ENCODE results near the gene SVEP1.

SVEP1 gene

GRCh38 chr9:110337727-110338126 is 241.8 kb downstream of the SVEP1 start, which contains the start of gene TXNDC8:
TXNDC8 (minus strand) TSS chr9:110337863.
- no peak within 1 kb of the TSS for H3K27ac ChIP-seq
- H4K20me1 ChIP-seq, result no peaks in the 10 kb centered on the region
- H3K4me1 ChIP-seq, result no peaks in the 10 kb centered on the region
- H3K4me3 ChIP-seq, result no peak within 1 kb of the TSS
- TF ChIP-seq Cebpa-rat (IDR thresholded peaks at IDR 0.05), result no peak
- no peaks in the 10 kb centered on the region for H3K36me3 ChIP-seq
- no peak within 1 kb of the TSS for H3K9ac ChIP-seq
- H3K4me2 ChIP-seq, result no peak within 1 kb of the TSS
- H3K9me3 ChIP-seq, result no peaks in the 10 kb centered on the region
- no peaks in the 10 kb centered on the region for H3K27me3 ChIP-seq

DNA sequence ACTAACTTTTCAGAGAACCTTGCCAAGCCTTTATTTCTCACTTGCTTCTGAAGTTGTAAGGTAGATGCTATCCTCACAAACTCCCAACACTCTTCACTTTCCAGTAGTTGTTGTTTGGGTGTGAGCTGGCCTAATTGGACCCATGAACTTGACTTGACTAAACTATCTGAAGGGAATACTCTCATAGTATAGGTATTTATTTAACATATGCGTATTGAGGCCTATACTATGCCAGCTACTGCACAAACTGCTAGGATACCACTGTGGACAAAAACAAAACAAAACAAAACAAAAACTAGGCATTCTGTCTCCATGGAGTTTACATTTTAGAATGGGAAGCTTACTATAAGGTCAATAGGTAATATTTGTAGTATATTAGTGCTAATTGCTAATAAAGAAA is 243.2 kb downstream of the SVEP1 start:
- Histone ChIP-seq H3K4me1 (no peaks in the 10 kb centered on the region), H3K27ac (no peak overlapping the region), H3K9me3 (no peaks in the 10 kb centered on the region), H3K27me3 (no peaks in the 10 kb centered on the region), H4K20me1 (no peaks in the 10 kb centered on the region), H3K4me2 (no peak overlapping the region), H3K4me3 (no peak overlapping the region), H3K9ac (no peak overlapping the region), H3K36me3 (no peaks in the 10 kb centered on the region)
- no peak for TF ChIP-seq Cebpa-rat (IDR thresholded peaks at IDR 0.05)

- no peaks in the 10 kb centered on the region for H3K9me3 ChIP-seq
- TF ChIP-seq Cebpa-rat (IDR thresholded peaks at IDR 0.05), result no peak
Observed at GRCh38 chr9:110334871-110335270, 244.7 kb downstream of the SVEP1 start.

DNA sequence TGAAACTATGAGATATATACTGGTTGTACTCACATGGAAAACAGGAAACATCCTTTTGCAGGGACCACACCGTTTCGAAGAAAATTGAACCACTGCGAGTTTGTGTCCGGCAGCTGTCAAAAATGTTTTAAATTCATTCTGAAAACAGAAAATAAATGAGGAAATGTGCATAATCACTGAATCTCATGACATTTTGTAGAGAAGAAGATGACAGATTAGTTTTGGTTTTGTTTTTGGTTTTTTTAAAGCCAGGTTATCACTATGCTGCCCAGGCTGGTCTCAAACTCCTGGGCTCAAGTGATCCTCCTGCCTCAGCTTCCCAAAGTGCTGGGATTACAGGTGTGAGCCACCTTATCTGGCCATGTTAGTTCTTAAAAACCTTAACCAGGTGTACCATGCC is 245.4 kb downstream of the SVEP1 start:
- H3K4me1 ChIP-seq, result no peaks in the 10 kb centered on the region
- H4K20me1 ChIP-seq, result no peaks in the 10 kb centered on the region
- no peak overlapping the region for H3K4me3 ChIP-seq
- H3K9ac ChIP-seq, result no peak overlapping the region
- no peaks in the 10 kb centered on the region for H3K9me3 ChIP-seq
- no peaks in the 10 kb centered on the region for H3K27me3 ChIP-seq
- no peak for TF ChIP-seq Cebpa-rat (IDR thresholded peaks at IDR 0.05)
- no peak overlapping the region for H3K4me2 ChIP-seq
- no peak overlapping the region for H3K27ac ChIP-seq
- no peaks in the 10 kb centered on the region for H3K36me3 ChIP-seq

More at GRCh38 chr9:110334871-110335270, 244.7 kb downstream of the SVEP1 start:
- no peaks in the 10 kb centered on the region for H3K27me3 ChIP-seq
- no peak overlapping the region for H3K4me2 ChIP-seq
- no peak overlapping the region for H3K9ac ChIP-seq
- H4K20me1 ChIP-seq, result no peaks in the 10 kb centered on the region
- H3K4me1 ChIP-seq, result no peaks in the 10 kb centered on the region
- H3K4me3 ChIP-seq, result no peak overlapping the region
- H3K36me3 ChIP-seq, result no peaks in the 10 kb centered on the region
- no peak overlapping the region for H3K27ac ChIP-seq

GRCh38 chr9:110332766-110333165 is 246.8 kb downstream of the SVEP1 start:
- Histone ChIP-seq H3K4me3 (no peak overlapping the region), H3K9me3 (no peaks in the 10 kb centered on the region), H3K27ac (no peak overlapping the region), H3K36me3 (no peaks in the 10 kb centered on the region), H4K20me1 (no peaks in the 10 kb centered on the region), H3K4me1 (no peaks in the 10 kb centered on the region), H3K9ac (no peak overlapping the region), H3K27me3 (no peaks in the 10 kb centered on the region), H3K4me2 (no peak overlapping the region)
- no peak for TF ChIP-seq Cebpa-rat (IDR thresholded peaks at IDR 0.05)

DNA sequence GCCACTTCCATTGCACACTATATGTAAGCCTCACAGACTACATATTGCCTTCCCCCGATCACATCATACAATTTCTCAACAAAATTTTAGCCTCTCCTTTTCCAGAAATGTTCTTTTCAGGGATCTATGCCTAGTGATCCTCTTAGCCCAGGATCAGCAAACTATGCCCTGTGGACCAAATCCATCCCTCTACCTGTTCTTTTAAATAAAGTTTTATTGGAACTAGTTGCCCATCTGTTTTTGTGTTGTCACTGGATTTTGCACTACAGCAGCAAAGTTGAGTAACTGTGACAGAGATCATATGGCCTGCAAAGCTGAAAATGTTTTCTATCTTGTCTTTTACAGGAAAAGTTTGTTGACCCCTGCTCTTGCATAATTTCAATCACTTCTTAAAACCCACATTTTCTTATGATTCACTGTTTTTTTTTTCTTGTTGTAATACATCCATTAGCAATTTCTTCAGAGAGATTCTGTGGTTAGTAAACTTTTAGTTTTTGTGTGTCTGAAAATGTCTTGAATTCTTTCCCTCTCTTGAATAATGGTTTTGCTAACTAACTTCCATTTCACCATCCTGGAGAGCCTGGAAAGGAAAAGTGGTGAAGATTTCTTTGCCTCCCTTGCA is 248.9 kb downstream of the SVEP1 start:
- Histone ChIP-seq H3K4me1 (no peaks in the 10 kb centered on the region), H3K4me3 (no peak overlapping the region), H3K27ac (no peak overlapping the region), H3K9ac (no peak overlapping the region), H3K9me3 (no peaks in the 10 kb centered on the region), H4K20me1 (no peaks in the 10 kb centered on the region), H3K36me3 (no peaks in the 10 kb centered on the region), H3K27me3 (no peaks in the 10 kb centered on the region), H3K4me2 (no peak overlapping the region)
- TF ChIP-seq Cebpa-rat (IDR thresholded peaks at IDR 0.05), result no peak

GRCh38 chr9:110329639-110330230 is 249.8 kb downstream of the SVEP1 start:
- Histone ChIP-seq H3K4me3 (no peak overlapping the region), H3K4me1 (no peaks in the 10 kb centered on the region), H4K20me1 (no peaks in the 10 kb centered on the region), H3K36me3 (no peaks in the 10 kb centered on the region), H3K27ac (no peak overlapping the region), H3K9me3 (no peaks in the 10 kb centered on the region), H3K9ac (no peak overlapping the region), H3K4me2 (no peak overlapping the region), H3K27me3 (no peaks in the 10 kb centered on the region)
- no peak for TF ChIP-seq Cebpa-rat (IDR thresholded peaks at IDR 0.05)

DNA sequence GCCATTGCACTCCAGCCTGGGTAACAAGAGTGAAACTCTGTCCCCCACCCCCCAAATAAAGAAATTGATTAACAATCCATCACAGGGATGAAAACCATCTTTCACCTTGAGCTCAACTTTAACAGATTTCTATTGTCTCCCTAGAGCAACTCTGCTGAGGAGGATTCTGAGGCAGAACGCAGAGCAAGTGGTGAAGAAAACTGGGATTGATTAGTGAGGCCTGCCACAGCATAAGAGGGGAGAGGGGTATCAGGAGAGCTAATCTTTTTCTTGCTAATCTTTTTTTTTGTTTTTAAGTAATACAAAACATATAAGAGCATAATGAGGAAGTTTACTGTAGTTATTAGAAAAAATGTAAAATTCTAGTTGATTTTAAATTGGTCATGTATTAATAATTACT is 250.8 kb downstream of the SVEP1 start:
- TF ChIP-seq Cebpa-rat (IDR thresholded peaks at IDR 0.05), result no peak
- H3K4me3 ChIP-seq, result no peak overlapping the region
- H3K4me1 ChIP-seq, result no peaks in the 10 kb centered on the region

DNA sequence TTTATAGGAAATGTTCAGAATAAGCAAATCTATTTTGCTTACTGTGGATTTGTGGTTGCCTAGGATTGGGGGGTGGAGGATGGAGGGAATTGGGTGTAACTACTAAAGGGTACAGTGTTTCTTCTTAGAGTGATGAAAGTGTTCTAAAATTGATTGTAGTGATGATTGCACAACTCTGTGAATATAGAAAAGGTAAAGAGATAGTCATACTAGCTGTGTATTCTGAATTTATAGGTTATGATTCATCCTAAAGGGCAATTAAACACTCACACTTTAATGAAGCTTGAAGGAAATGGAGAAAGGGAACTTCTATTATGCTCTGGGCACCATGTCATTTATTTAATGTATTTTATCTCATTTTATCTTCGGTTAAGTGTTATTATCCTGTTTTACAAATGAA is 251.8 kb downstream of the SVEP1 start:
- Histone ChIP-seq H3K9ac (no peak overlapping the region), H3K4me2 (no peak overlapping the region)
- TF ChIP-seq Cebpa-rat (IDR thresholded peaks at IDR 0.05), result no peak

More for the DNA sequence above, 250.8 kb downstream of the SVEP1 start:
- H3K9ac ChIP-seq, result no peak overlapping the region
- no peaks in the 10 kb centered on the region for H3K9me3 ChIP-seq
- H3K36me3 ChIP-seq, result no peaks in the 10 kb centered on the region
- no peak overlapping the region for H3K27ac ChIP-seq
- H4K20me1 ChIP-seq, result no peaks in the 10 kb centered on the region
- H3K27me3 ChIP-seq, result no peaks in the 10 kb centered on the region
- no peak overlapping the region for H3K4me2 ChIP-seq

GRCh38 chr9:110323818-110324217 is 255.7 kb downstream of the SVEP1 start:
- no peaks in the 10 kb centered on the region for H3K4me1 ChIP-seq
- no peak overlapping the region for H3K4me2 ChIP-seq
- no peak overlapping the region for H3K27ac ChIP-seq
- no peak overlapping the region for H3K4me3 ChIP-seq
- no peaks in the 10 kb centered on the region for H4K20me1 ChIP-seq
- no peak overlapping the region for H3K9ac ChIP-seq
- no peaks in the 10 kb centered on the region for H3K27me3 ChIP-seq
- H3K9me3 ChIP-seq, result no peaks in the 10 kb centered on the region
- no peaks in the 10 kb centered on the region for H3K36me3 ChIP-seq
- TF ChIP-seq Cebpa-rat (IDR thresholded peaks at IDR 0.05), result no peak

More for the DNA sequence above, 251.8 kb downstream of the SVEP1 start:
- H3K36me3 ChIP-seq, result no peaks in the 10 kb centered on the region
- H3K9me3 ChIP-seq, result no peaks in the 10 kb centered on the region
- H4K20me1 ChIP-seq, result no peaks in the 10 kb centered on the region
- H3K4me3 ChIP-seq, result no peak overlapping the region
- H3K27me3 ChIP-seq, result no peaks in the 10 kb centered on the region
- no peaks in the 10 kb centered on the region for H3K4me1 ChIP-seq
- no peak overlapping the region for H3K27ac ChIP-seq
